Right cardiac atrium (tissue), 5 donors: ENCODE results near the gene S100A3. TPM values are rescaled to one million over a fixed set of nuclear protein-coding genes. Genes with fewer than 3 reads are reported as not detected.
"Not testable (repeated sequence)": the region's sequence is repeated elsewhere in the genome, so short reads cannot be mapped to it uniquely, and the experiment has no call there.

Experiments
- ATAC-seq, 2 donors: fragments of 200-7000 bp; cut with Tn5 transposase; one replicate each; pipeline versions ENCODE4 v1.8.0 to v1.9.1; 2020; ENCODE audit warnings: moderate library complexity in 2 of 2, mild to moderate bottlenecking in 1 of 2
- DNase-seq, 3 donors: peaks; one replicate each; pipeline ENCODE4 v3.0.0-alpha.2; 2020
- H3K27ac ChIP-seq: one replicate; pipeline ENCODE4 v1.5.1; 2013; ENCODE audit warnings: mild to moderate bottlenecking, low read length, control low read depth, moderate library complexity
- H3K27me3 ChIP-seq: one replicate; pipeline ENCODE4 v1.6.1; 2013; ENCODE audit not compliant: control insufficient read depth, insufficient read depth
- H3K4me1 ChIP-seq: one replicate; pipeline ENCODE4 v1.6.1; 2013; ENCODE audit warnings: low read length; ENCODE audit not compliant: control insufficient read depth, insufficient read depth
- H3K4me3 ChIP-seq: one replicate; pipeline ENCODE4 v1.5.1; 2013; ENCODE audit warnings: low read length, control low read depth
- H3K9me3 ChIP-seq: one replicate; pipeline ENCODE4 v1.6.1; 2013; ENCODE audit warnings: low read length; ENCODE audit not compliant: control insufficient read depth
- WGBS: extraction: QIAGEN DNeasy Blood & Tissue Kit; methylation state at CpG from one replicate; pipeline ENCODE4 v1.1.7; 2013; 5-methylcytosine and 5-hydroxymethylcytosine counted together
- intact Hi-C, 4 donors: fragments of 100-400 bp; cut with DNase I; formaldehyde crosslinking; loops; one replicate each; pipeline versions ENCODE4 v1.11.0 to v1.14.0; 2022 to 2023
- polyA plus RNA-seq: library from polyadenylated mRNA; stranded (reverse); fragments of 200-250 nt; gene quantifications from one replicate; pipeline ENCODE4 v1.2.3, GENCODE V29; 2013
- total RNA-seq, 4 donors: library from RNA; stranded (reverse); fragmentation: NEBNext Ultra II Directional; extraction: Animal tissue kit (Norgen Biotek cat#: 25700); gene quantifications; one replicate each; pipeline ENCODE4 v1.2.1, GENCODE V29; 2021
- donor health status: healthy with polysubstance abuse.
- donor health status: DM: no; HTN: yes; CAD: no.
- donor health status: DM: no; HTN: no; CAD: no.
- donor health status: DM: no; HTN: yes; CAD: no; lungs with severe emphysema.
- donor health status: DM: yes; HTN: yes; CAD: no.

The S100A3 gene
- total and polyA plus RNA-seq, 5 donors: 0.54 to 2.0 (median 1.3) TPM

GRCh38 chr1:153521808-153522207, 27.2 kb downstream of the S100A3 start:
- H3K4me3 ChIP-seq, H3K4me1 ChIP-seq, intact Hi-C loops, H3K27me3 ChIP-seq, H3K27ac ChIP-seq, H3K9me3 ChIP-seq, DNase-seq, ATAC-seq: not testable (repeated sequence)
- 96% methylated on average over 37 of the region's 37 CpGs for WGBS

GRCh38 chr1:153520818-153521476, 28.1 kb downstream of the S100A3 start:
- Histone ChIP-seq H3K27ac (no peak overlapping the region), H3K27me3 (no peaks in the 10 kb centered on the region), H3K4me1 (peaks cover 2% of the 10 kb centered on the region), H3K4me3 (no peak overlapping the region), H3K9me3 (no peaks in the 10 kb centered on the region)
- DNase-seq (no peak), ATAC-seq (no peak)
- intact Hi-C loops: no loop called here
- WGBS: 92% methylated on average over 4 of the region's 4 CpGs

GRCh38 chr1:153520137-153520691, 28.8 kb downstream of the S100A3 start:
- H3K9me3 ChIP-seq, H3K27ac ChIP-seq, intact Hi-C loops, H3K4me1 ChIP-seq, H3K27me3 ChIP-seq, ATAC-seq, H3K4me3 ChIP-seq, DNase-seq: not testable (repeated sequence)
- whole genome bisulfite sequencing: 84% methylated on average over 5 of the region's 5 CpGs

GRCh38 chr1:153519242-153519641, 29.8 kb downstream of the S100A3 start:
- Histone ChIP-seq H3K4me3 (no peak overlapping the region), H3K27ac (no peak overlapping the region), H3K9me3 (no peaks in the 10 kb centered on the region), H3K4me1 (peaks cover 3% of the 10 kb centered on the region), H3K27me3 (no peaks in the 10 kb centered on the region)
- ATAC-seq: no peak
- WGBS: 91% methylated on average over 3 of the region's 3 CpGs
- no peak for DNase-seq
- intact Hi-C loops: loop anchor here in 3 of 4 donors (10.0 kb wide), 2 partner anchors 226 to 256 kb away; partner anchors contain the start of gene SLC27A3 (in 1 of the 3)

GRCh38 chr1:153515504-153516394, 33.3 kb downstream of the S100A3 start:
- intact Hi-C loops: loop anchor here in 3 of 4 donors (10.0 kb wide), 2 partner anchors 229 to 259 kb away; partner anchors contain the start of gene SLC27A3 (in 1 of the 3)
- Histone ChIP-seq H3K27me3 (no peaks in the 10 kb centered on the region), H3K4me1 (peaks cover 3% of the 10 kb centered on the region), H3K27ac (no peak overlapping the region), H3K9me3 (no peaks in the 10 kb centered on the region), H3K4me3 (no peak overlapping the region)
- DNase-seq: peak in 1 of 3 donors; percentile 58
- ATAC-seq: peak; percentile 65 to 83
- WGBS: 57% methylated on average over 8 of the region's 8 CpGs

GRCh38 chr1:153513666-153514065, 35.4 kb downstream of the S100A3 start:
- intact Hi-C loops: loop anchor here (5.0 to 10.0 kb wide), 3 partner anchors 54 to 261 kb away; partner anchors contain the start of genes S100A2 (in 2 of the 4) and SLC27A3 (in 1 of the 4)
- DNase-seq (no peak), ATAC-seq (no peak)
- Histone ChIP-seq H3K4me3 (no peak overlapping the region), H3K9me3 (no peaks in the 10 kb centered on the region), H3K27me3 (no peaks in the 10 kb centered on the region), H3K4me1 (peaks cover 3% of the 10 kb centered on the region), H3K27ac (no peak overlapping the region)
- 95% methylated on average over 7 of the region's 7 CpGs for WGBS

- intact Hi-C loops: loop anchor here (5.0 to 10.0 kb wide), 3 partner anchors 54 to 262 kb away; partner anchors contain the start of genes S100A2 (in 2 of the 4) and SLC27A3 (in 1 of the 4)
- Histone ChIP-seq H3K4me3 (no peak overlapping the region), H3K4me1 (peaks cover 3% of the 10 kb centered on the region), H3K9me3 (no peaks in the 10 kb centered on the region), H3K27me3 (no peaks in the 10 kb centered on the region), H3K27ac (no peak overlapping the region)
- ATAC-seq: no peak
- 71% methylated on average over 3 of the region's 3 CpGs for WGBS
- DNase-seq: no peak
Observed at GRCh38 chr1:153513023-153513422, 36.0 kb downstream of the S100A3 start.

- intact Hi-C loops: loop anchor here (1.0 to 10.0 kb wide), 5 partner anchors 56 to 264 kb away; partner anchors contain the start of genes S100A2 (in 2 of the 4) and SLC27A3 (in 1 of the 4)
- ATAC-seq: peak; percentile 61
- peaks cover 7% of the 10 kb centered on the region for H3K4me1 ChIP-seq
- no peaks in the 10 kb centered on the region for H3K27me3 ChIP-seq
- under 1% methylated on average over 7 of the region's 7 CpGs for WGBS
- no peak overlapping the region for H3K27ac ChIP-seq
- H3K4me3 ChIP-seq: no peak overlapping the region
- DNase-seq: peak; percentile 85 to 94 (median 91)
- H3K9me3 ChIP-seq: no peaks in the 10 kb centered on the region
Observed at GRCh38 chr1:153510984-153511410, 38.1 kb downstream of the S100A3 start.

GRCh38 chr1:153509729-153510354, 39.2 kb downstream of the S100A3 start:
- intact Hi-C loops: loop anchor here (2.0 to 10.0 kb wide), 4 partner anchors 57 to 265 kb away; partner anchors contain the start of genes S100A2 (in 2 of the 4) and SLC27A3 (in 1 of the 4)
- Histone ChIP-seq H3K4me1 (peaks cover 3% of the 10 kb centered on the region), H3K27ac (no peak overlapping the region), H3K27me3 (no peaks in the 10 kb centered on the region), H3K9me3 (no peaks in the 10 kb centered on the region), H3K4me3 (no peak overlapping the region)
- 73% methylated on average over 4 of the region's 4 CpGs for WGBS
- DNase-seq (peak in 1 of 3 donors; percentile 66), ATAC-seq (no peak)

- Histone ChIP-seq H3K4me3 (no peak overlapping the region), H3K4me1 (peaks cover 3% of the 10 kb centered on the region), H3K27ac (no peak overlapping the region), H3K9me3 (no peaks in the 10 kb centered on the region), H3K27me3 (no peaks in the 10 kb centered on the region)
- intact Hi-C loops: no loop called here
- DNase-seq: no peak
- ATAC-seq: no peak
- 95% methylated on average over 3 of the region's 3 CpGs for WGBS
Observed at GRCh38 chr1:153509036-153509435, 40.0 kb downstream of the S100A3 start.
